NCI-H460 (cell line): Measurements from ENCODE around the gene FRMD1. TPM values are rescaled to one million over a fixed set of nuclear protein-coding genes. Genes with fewer than 3 reads are reported as not detected.

Source experiments
- DNase-seq: peaks from one replicate; pipeline ENCODE4 v3.0.0-alpha.2; 2016; ENCODE audit warnings: low read depth; ENCODE audit errors: extremely low read depth
- total RNA-seq: library from RNA; depleted of rRNA; stranded (reverse); fragments of >200 nt; shearing (Covaris generic); gene quantifications from 2 replicates; pipeline ENCODE4 v1.2.3, GENCODE V29; 2014

FRMD1 gene
- total RNA-seq, 1 experiment from 2014 or later: not detected

- no peak for DNase-seq
Measured at GRCh38 chr6:168096271-168096764, 17.3 kb upstream of the FRMD1 start.

DNA sequence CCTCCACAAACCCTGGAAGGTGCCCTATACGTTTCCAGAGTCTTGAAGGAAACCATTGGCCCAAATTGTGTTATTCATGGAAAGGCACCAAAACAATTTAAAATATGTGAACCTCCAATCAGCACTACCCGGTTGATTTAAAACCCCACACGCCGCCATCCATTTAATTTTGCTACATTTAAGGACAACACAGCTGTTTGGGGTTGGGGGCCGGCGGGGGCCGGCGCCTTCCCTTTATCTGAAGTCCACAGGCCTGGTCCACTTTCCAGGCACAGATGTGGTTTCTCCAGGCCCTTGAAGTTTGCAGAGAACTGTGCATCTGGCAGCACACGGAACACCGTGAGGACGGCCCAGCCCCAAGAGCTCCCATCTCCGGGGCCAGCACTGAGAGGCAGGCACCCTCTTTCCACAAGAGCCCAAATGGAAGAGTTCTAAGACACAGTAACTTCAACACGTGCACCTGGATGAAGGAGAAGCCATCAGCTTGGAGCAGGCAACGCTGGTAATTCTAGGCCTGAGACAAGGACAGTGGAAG, 16.8 kb upstream of the FRMD1 start:
- no peak for DNase-seq

GRCh38 chr6:168095171-168095691, 16.2 kb upstream of the FRMD1 start:
- no peak for DNase-seq

DNA sequence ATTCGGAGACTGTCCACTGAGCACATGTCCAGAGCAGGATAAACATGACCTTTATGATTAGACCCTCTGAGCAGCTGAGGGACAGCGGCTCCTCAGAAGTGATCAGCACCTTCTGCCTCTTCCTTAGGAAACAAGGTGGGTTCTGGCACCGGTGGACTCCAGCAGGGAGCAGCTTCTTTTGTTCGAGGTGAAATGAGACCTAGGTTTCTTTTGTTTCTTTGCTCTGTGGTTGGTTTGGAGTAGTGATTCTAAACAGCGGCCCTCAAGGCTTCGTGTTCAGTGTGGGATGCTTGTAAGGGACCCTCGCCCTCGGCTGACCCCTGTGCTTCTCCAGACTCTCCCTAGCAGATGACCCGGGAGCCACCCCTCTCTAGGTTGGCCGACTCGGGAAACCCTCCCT, 14.6 kb upstream of the FRMD1 start:
- DNase-seq: no peak

DNA sequence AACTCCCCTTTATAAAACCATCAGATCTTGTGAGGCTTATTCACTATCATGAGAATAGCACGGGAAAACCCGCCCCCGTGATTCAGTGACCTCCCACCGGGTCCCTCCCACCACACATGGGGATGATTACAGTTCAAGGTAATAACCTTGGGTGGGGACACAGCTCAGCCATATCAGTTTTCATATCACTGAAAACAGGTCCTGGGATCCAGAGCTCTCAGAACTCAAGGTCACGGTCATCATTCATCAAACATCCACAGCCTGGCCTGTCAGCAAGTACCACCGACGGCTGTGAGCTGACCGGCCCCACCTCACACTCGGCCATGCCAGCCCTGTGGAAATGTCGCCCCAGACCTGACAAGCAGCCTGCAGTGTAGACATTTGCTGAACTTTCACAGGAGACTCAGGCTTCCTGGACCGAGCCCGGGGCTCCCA, 14.1 kb upstream of the FRMD1 start:
- no peak for DNase-seq

- DNase-seq: no peak
Measured at GRCh38 chr6:168092541-168092940, 13.5 kb upstream of the FRMD1 start.

DNA sequence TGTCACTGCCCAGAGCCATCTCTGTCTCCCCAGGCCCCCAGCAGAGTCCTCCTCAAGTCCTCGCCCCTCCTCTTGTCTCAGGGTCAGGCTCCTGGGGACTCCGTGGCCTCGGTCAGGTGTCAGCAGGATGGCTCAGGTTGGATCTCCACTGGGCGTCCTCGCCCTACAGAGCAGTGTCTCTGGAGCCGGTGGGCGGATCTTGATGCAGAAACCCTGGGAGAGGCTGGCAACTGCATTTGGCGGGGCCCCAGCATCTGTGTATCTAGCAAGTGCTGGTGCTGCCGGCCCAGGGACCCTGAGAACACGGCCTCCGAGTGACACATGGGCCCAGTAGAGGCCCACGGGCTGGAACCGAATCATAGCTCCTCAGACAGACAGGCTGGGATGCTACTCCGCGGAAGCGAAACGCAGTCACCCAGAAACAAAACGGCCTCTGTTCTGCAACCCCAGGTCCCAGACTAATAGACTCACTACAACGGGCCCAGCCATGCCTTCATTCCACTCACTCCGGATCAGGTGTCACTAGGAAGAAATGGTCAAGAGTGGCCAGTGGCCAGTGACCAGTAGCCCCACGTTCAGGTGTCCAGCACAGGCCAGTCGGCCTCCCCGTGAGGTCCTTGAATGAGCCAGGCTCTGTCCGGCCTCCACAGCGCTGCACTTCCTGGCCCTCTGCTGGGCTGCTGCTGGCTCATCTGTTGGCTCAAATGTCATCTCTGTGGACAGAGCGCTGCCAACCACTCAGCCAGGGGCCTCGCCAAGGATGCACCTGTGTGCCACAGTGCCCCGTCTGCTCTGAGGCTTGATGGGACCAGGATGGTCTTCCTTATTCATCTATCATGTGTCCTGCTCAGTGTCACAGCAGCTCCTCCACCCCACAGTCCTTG, 12.6 kb upstream of the FRMD1 start:
- DNase-seq: no peak

DNA sequence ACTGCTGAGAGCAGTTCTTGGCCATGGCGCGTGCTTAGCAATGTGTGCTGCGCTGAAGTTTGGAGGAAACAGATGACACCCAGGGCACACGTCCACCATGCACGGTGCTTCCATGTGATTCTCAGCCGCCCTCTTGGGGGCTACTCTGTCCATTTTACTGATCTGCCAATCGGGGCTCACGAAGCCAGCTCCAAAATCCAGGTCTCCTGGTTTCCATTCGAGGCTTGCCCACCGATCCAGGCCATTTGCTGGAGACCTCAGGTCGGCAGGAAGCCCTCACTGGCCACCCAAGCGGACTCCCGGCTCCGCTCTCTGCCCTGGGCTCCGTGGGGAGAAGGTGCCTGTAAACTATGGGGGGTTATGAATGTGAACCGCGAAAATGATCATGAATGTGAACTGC, 11.7 kb upstream of the FRMD1 start:
- no peak for DNase-seq

DNA sequence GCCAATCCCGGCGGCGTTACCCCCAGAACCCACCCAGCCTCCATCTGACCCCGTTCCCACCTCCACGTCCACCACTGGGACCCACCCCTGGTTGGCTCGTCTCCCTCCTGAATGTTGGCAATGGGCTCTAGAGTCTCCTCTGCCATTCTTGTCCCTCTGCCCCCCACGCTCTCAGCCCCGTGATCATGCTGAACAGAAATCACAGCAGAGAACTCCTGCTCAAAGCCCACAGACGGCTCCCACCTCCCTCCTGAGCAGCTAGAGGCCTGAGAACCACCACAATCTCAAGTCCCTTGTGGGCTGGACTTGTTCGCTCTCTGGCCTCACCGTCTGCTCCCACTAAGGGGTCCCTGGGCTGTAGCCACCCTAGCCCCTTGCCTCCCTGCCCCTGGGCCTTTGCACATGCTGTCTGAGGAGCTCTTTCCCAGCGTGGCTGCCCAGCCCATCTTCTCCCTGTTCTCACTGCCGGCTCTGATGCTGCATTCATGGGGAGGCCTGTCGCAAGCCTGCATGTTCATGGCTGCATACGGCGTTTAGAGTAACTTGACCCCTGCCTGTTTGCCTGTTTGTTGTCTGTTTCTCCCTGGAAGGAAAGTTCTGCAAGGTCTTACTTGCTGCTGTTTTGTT, 11.2 kb upstream of the FRMD1 start:
- DNase-seq: no peak

GRCh38 chr6:168089186-168090063, 10.4 kb upstream of the FRMD1 start:
- DNase-seq: no peak

GRCh38 chr6:168088161-168089053, 9.4 kb upstream of the FRMD1 start:
- DNase-seq: no peak

DNA sequence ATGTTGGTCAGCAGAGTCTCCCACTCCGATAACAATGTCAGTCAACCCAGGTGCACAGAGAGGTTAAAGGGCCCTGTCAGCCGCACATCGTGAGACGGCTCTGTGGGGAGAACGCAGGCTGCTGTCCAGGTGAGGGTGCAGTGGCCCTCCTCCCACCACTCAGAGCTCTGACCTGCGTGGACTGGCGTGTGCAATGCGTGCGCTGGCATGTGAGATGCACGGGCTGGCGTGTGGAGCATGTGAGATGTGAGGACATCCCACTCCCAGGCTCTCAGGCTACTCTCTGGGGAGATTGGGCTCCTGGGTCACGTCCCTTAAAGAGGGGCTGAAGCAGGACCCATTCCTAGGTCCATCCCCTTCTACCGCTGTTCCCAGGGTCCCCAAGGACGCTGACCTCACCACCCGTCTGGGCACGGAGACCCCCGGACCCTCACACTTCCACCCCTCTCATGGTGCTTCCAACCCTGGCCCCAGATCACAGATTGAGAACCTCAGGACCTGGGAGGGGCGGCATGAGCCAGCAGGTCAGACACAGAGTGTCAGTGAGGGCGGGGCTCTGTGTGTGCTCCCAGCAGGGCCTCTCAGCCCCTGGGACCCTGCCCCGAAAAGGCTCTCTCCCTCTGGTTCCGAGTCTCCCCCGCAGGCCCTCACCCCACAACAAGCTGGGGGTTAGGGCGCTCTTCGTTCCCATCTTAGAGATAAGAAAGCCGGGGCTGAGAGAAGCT, 8.6 kb upstream of the FRMD1 start:
- no peak for DNase-seq

DNA sequence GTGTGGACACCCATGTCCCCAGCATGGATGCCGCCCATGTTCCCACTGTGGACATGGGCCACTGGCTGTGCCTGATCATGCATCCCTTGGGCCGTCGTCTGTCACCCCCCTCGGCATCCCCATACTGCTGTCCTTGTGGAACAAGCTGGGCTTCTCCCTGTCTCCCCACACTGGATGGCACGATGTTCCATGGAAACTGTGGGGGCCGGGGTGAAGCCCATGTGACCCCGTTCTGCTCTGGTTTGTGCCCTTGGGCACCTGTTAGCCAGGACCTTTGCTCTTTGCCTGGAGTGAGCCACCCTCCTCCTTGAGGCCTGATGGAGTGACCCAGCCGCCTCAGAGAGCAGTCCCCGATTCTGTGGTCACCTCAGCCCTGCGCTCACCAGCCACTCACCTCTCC, 7.6 kb upstream of the FRMD1 start:
- no peak for DNase-seq

GRCh38 chr6:168086066-168086465, 7.1 kb upstream of the FRMD1 start:
- no peak for DNase-seq

GRCh38 chr6:168084465-168085160, 5.6 kb upstream of the FRMD1 start:
- DNase-seq: no peak

- DNase-seq: no peak
Measured at GRCh38 chr6:168083514-168083885, 4.5 kb upstream of the FRMD1 start.

GRCh38 chr6:168082860-168083513, 4.0 kb upstream of the FRMD1 start:
- no peak for DNase-seq
